Activated naive CD8-positive, alpha-beta T cell treated with anti-CD3 and anti-CD28 coated beads for 36 hours (primary cell): Measurements from ENCODE around the gene SNRPA. TPM values are rescaled to one million over a fixed set of nuclear protein-coding genes. Genes with fewer than 3 reads are reported as not detected.

Experiments used
- DNase-seq: peaks from one replicate; pipeline ENCODE4 v3.0.0; 2021
- H3K27ac Mint-ChIP-seq: one replicate; pipeline ENCODE4 v1.8.0; 2022; ENCODE audit warnings: mild to moderate bottlenecking, moderate library complexity, mixed read lengths
- H3K27me3 Mint-ChIP-seq: one replicate; pipeline ENCODE4 v1.8.0; 2022; ENCODE audit warnings: mild to moderate bottlenecking, mixed read lengths
- H3K36me3 Mint-ChIP-seq: one replicate; pipeline ENCODE4 v1.8.0; 2021; ENCODE audit warnings: mild to moderate bottlenecking, mixed read lengths
- H3K4me1 Mint-ChIP-seq: one replicate; pipeline ENCODE4 v1.8.0; 2021; ENCODE audit warnings: mixed read lengths
- H3K4me3 Mint-ChIP-seq: one replicate; pipeline ENCODE4 v1.8.0; 2022; ENCODE audit warnings: mild to moderate bottlenecking, moderate library complexity, mixed read lengths
- H3K9me3 Mint-ChIP-seq: one replicate; pipeline ENCODE4 v1.8.0; 2022; ENCODE audit warnings: mixed read lengths
- total RNA-seq, 2 experiments: library from RNA; stranded (reverse); gene quantifications; one replicate each; pipeline ENCODE4 v1.2.3, GENCODE V29; 2021

SNRPA gene
- total RNA-seq, 2 experiments from 2014 or later = 237 to 252 TPM

DNA sequence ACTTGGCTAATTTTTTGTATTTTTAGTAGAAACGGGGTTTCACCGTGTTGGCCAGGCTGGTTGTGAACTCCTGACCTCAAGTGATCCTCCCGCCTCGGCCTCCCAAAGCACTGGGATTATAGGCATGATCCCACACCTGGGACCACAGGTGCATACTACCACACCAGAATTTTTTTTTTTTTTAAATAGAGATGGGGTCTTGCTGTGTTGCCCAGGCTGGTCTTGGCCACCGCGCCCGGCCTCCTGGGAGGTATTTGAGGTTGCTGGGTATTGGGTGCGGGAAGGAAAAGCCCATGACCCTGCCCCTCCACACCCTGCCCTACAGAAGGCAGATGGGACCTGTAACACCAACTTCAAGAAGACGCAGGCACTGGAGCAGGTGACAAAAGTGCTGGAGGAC, 14.3 kb upstream of the SNRPA start:
- Mint-ChIP-seq H3K27ac (no peak overlapping the region), H3K9me3 (no peaks in the 10 kb centered on the region), H3K36me3 (peaks cover 13% of the 10 kb centered on the region), H3K4me3 (no peak overlapping the region), H3K27me3 (no peaks in the 10 kb centered on the region), H3K4me1 (no peaks in the 10 kb centered on the region)
- no peak for DNase-seq

GRCh38 chr19:40737102-40737644, 13.8 kb upstream of the SNRPA start:
- Mint-ChIP-seq H3K36me3 (peaks cover 13% of the 10 kb centered on the region), H3K9me3 (no peaks in the 10 kb centered on the region), H3K4me1 (no peaks in the 10 kb centered on the region), H3K27ac (no peak overlapping the region), H3K27me3 (no peaks in the 10 kb centered on the region), H3K4me3 (no peak overlapping the region)
- no peak for DNase-seq

DNA sequence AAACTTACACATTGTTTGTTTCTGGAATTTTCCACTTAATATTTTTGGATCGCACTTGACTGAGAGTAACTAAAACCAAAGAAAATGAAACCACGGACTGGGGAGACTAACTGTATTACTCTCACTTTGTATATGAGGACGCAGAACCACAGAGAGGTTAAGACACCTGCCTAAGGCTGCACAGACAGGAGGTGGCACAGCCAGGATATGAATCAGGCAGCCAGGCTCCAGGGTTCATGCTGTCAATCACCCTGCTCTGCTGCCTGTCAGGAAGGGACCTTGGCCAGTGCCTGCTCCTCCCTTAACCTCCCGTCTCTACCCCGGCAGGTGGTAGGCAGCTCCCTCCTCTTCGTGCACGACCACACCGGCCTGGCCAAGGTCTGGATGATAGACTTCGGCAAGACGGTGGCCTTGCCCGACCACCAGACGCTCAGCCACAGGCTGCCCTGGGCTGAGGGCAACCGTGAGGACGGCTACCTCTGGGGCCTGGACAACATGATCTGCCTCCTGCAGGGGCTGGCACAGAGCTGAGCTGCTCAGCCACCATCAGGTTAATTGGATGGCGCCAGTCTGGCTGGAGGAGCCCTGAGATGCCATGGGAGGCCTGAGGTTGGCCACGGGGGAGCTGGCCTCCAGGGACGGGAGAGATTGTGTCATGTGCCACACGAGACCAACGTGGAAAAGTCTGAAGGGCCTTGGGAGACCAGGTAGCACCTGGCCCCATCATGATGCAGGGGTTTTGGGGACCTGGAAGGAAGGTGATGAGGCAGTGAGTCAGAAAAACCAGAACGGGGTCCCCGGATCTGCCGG, 11.8 kb upstream of the SNRPA start:
- H3K27me3 Mint-ChIP-seq = no peaks in the 10 kb centered on the region
- H3K4me3 Mint-ChIP-seq = no peak overlapping the region
- no peak for DNase-seq
- H3K27ac Mint-ChIP-seq = peak overlapping the region; percentile 27
- peaks cover 13% of the 10 kb centered on the region for H3K36me3 Mint-ChIP-seq
- H3K9me3 Mint-ChIP-seq = no peaks in the 10 kb centered on the region
- H3K4me1 Mint-ChIP-seq = no peaks in the 10 kb centered on the region

- H3K27me3 Mint-ChIP-seq = no peaks in the 10 kb centered on the region
- no peak overlapping the region for H3K27ac Mint-ChIP-seq
- H3K4me3 Mint-ChIP-seq = no peak overlapping the region
- no peaks in the 10 kb centered on the region for H3K4me1 Mint-ChIP-seq
- peaks cover 12% of the 10 kb centered on the region for H3K36me3 Mint-ChIP-seq
- no peaks in the 10 kb centered on the region for H3K9me3 Mint-ChIP-seq
- DNase-seq = no peak
Measured at GRCh38 chr19:40739871-40740703, 10.9 kb upstream of the SNRPA start.

- Mint-ChIP-seq H3K36me3 (peaks cover 5% of the 10 kb centered on the region), H3K27ac (no peak overlapping the region), H3K27me3 (no peaks in the 10 kb centered on the region), H3K4me1 (no peaks in the 10 kb centered on the region), H3K9me3 (no peaks in the 10 kb centered on the region), H3K4me3 (no peak overlapping the region)
- DNase-seq = no peak
Measured at GRCh38 chr19:40740747-40741146, 10.3 kb upstream of the SNRPA start.

DNA sequence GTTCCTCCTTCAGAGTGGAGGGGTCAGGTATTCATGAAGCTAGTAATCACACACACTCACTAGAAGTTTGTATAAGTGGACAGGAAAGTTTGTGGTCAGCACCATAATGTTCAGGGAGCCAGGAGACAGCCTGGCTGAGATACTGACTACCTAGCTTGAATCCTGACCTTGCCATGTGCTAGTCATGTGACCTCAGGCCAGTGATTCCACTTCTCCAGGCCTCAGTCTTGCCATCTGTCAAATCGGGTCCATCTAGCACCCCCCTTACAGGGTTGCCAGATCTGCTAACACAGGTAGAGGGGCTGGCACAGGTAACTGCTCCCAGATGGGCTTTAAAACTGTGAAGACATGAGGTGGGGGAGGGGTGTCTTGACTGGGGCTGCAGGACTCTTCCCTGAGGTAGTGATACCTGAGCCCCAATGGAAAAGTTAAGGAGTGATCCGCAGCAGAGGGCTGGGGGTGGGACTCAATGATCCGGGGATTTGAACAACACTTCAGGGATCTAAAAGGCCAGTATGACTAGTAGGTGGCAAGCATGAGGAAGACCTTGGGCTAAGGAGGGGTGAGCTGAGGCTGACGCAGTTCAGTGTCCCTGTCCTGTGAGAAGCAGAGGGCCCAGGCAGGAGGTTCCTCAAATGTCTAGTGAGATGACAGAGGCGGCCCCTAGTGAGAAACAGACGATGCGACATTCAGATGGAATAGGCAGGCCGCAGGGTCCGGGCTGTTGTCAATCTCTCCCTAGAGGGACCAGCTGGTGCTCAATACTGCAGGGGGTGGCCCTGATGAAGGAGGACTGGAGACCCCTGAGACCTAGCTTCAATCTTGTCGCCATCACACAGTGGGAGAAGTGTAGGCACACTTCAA, 9.2 kb upstream of the SNRPA start:
- Mint-ChIP-seq H3K27ac (no peak overlapping the region), H3K9me3 (no peaks in the 10 kb centered on the region), H3K27me3 (no peaks in the 10 kb centered on the region), H3K36me3 (peaks cover 4% of the 10 kb centered on the region), H3K4me1 (no peaks in the 10 kb centered on the region), H3K4me3 (no peak overlapping the region)
- DNase-seq = no peak

- DNase-seq = no peak
- Mint-ChIP-seq H3K9me3 (no peaks in the 10 kb centered on the region), H3K4me3 (no peak overlapping the region), H3K27ac (no peak overlapping the region), H3K36me3 (peaks cover 4% of the 10 kb centered on the region), H3K27me3 (no peaks in the 10 kb centered on the region), H3K4me1 (no peaks in the 10 kb centered on the region)
Measured at GRCh38 chr19:40742477-40742876, 8.5 kb upstream of the SNRPA start.

- Mint-ChIP-seq H3K36me3 (peaks cover 2% of the 10 kb centered on the region), H3K27ac (no peak overlapping the region), H3K4me3 (no peak overlapping the region), H3K27me3 (no peaks in the 10 kb centered on the region), H3K4me1 (no peaks in the 10 kb centered on the region), H3K9me3 (no peaks in the 10 kb centered on the region)
- no peak for DNase-seq
Measured at GRCh38 chr19:40742886-40743285, 8.1 kb upstream of the SNRPA start.

- Mint-ChIP-seq H3K27me3 (no peaks in the 10 kb centered on the region), H3K9me3 (no peaks in the 10 kb centered on the region), H3K36me3 (peaks cover 2% of the 10 kb centered on the region), H3K4me1 (no peaks in the 10 kb centered on the region), H3K4me3 (no peak overlapping the region), H3K27ac (no peak overlapping the region)
- no peak for DNase-seq
Measured at GRCh38 chr19:40743926-40744325, 7.1 kb upstream of the SNRPA start.

- peaks cover 5% of the 10 kb centered on the region for H3K36me3 Mint-ChIP-seq
- peaks cover 4% of the 10 kb centered on the region for H3K4me1 Mint-ChIP-seq
- peak; percentile 42 for DNase-seq
- H3K27me3 Mint-ChIP-seq = no peaks in the 10 kb centered on the region
- no peak overlapping the region for H3K27ac Mint-ChIP-seq
- H3K4me3 Mint-ChIP-seq = no peak overlapping the region
- no peaks in the 10 kb centered on the region for H3K9me3 Mint-ChIP-seq
Measured at GRCh38 chr19:40744554-40745401, 6.2 kb upstream of the SNRPA start.

DNA sequence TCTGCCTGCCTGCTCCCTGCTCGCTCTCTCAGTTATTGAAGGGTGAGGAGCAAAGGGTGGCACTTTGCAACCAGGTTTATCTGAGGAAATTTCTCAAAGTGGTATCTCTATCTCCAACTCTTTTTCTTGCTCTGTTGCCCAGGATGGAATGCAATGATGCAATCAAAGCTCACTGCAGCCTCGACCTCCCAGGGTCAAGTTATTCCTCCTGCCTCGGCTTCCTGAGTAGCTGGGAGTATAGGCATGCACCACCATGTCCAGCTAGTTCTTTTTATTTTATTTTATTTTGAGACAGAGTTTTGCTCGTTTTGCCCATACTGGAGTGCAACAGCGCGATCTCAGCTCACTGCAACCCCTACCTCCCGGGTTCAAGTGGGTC, 5.6 kb upstream of the SNRPA start:
- Mint-ChIP-seq H3K4me1 (peaks cover 10% of the 10 kb centered on the region), H3K36me3 (peaks cover 8% of the 10 kb centered on the region), H3K27ac (no peak overlapping the region), H3K4me3 (no peak overlapping the region), H3K9me3 (no peaks in the 10 kb centered on the region), H3K27me3 (no peaks in the 10 kb centered on the region)
- DNase-seq = no peak

- Mint-ChIP-seq H3K4me3 (no peak overlapping the region), H3K27ac (no peak overlapping the region), H3K4me1 (peaks cover 16% of the 10 kb centered on the region), H3K9me3 (peaks cover under 1% of the 10 kb centered on the region), H3K36me3 (peaks cover 23% of the 10 kb centered on the region), H3K27me3 (no peaks in the 10 kb centered on the region)
- no peak for DNase-seq
Measured at GRCh38 chr19:40747536-40747935, 3.5 kb upstream of the SNRPA start.

DNA sequence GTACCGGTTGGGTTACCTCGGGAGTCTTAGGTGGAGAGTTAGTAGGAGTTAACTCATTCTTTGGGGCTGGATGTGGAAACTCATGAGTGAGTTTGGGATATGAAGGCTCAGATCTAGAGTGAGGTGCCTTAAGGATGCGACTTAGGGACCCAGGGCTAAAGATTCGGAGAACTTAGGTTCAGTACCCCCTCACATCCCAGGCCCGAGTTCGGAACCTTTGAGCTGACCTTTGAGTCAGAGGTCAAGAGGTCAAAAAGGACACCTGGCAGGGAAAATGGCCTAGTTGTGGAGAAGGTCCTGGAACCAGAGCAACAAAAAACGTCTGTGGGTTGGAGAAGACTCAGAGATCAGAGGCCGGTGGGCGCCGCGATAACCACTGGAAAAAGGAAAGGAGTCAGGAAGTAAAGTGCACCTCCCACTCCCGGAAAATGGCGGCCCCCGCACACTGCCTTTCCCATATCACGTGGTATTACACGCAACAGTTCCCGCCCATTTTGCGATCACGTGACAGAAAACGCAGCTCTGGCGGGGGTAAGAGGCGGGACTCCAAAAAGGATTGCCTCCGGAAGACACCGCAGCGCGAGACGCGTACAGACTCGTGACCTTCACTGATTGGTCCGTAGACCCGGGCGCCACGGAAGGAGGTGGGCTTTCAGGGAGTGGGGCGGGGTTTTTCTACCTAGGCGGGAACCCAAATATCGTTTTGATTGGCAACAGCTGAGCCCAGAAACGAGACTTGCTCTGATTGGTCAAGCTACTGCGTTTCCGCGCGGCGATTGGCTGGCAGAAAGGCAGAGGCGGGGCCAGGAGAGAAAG, 737 bp upstream of the SNRPA start, which contains the start of gene ACTMAP:
TSS of gene ACTMAP (minus strand) at position 420 of the 816 bp plus-strand sequence. CDS start 674 bp downstream, outside the sequence.
- DNase-seq = peak; percentile 99
- H3K4me3 Mint-ChIP-seq = peak within 1 kb of the TSS; percentile 100
- peak within 1 kb of the TSS; percentile 100 for H3K27ac Mint-ChIP-seq
- H3K9me3 Mint-ChIP-seq = peaks cover 3% of the 10 kb centered on the region
- no peaks in the 10 kb centered on the region for H3K27me3 Mint-ChIP-seq
- peaks cover 30% of the 10 kb centered on the region for H3K4me1 Mint-ChIP-seq
- H3K36me3 Mint-ChIP-seq = peaks cover 45% of the 10 kb centered on the region
